GM21723 (cell line): ENCODE measurements around the gene SEMA3C.

ENCODE experiments used
- ATAC-seq: cut with Tn5 transposase; IDR thresholded peaks from one replicate; pipeline ENCODE4 v1.9.1; 2021; ENCODE audit warnings: mild to moderate bottlenecking, moderate library complexity; ENCODE audit not compliant: unreplicated experiment

Gene SEMA3C

DNA sequence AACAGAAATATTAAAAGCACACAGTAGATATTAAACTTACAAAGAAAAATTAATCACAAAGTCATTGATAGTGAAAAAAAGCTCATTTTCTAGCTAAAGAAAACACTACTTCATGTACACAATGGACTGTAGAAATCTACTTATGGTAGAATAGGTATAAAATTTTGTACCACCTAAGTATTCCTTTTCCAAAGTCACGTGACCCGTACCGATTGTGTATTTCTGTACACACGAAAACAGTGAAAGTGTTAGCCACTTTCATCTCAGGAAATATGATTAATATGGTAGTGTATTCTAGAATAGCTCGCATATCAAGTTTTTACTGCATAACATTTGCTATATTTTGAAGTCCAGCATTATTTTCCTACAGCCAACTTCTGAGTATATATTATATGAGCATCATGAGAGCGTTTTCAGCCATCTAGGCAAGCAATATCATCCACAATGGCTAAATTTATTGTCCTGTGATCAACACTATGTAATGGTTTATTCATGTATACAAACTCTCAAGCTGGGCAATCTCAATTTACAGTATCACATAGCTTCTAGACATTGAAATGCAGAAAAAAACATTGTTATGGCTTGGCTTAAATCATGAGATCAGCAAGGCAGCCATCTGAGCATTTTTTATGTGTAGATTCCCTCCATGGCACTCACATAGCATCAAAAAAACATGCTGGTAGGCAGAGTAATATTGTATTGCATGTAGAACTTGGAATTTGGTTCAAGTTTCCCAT lies 165.7 kb downstream of the SEMA3C start:
- no peak for ATAC-seq

DNA sequence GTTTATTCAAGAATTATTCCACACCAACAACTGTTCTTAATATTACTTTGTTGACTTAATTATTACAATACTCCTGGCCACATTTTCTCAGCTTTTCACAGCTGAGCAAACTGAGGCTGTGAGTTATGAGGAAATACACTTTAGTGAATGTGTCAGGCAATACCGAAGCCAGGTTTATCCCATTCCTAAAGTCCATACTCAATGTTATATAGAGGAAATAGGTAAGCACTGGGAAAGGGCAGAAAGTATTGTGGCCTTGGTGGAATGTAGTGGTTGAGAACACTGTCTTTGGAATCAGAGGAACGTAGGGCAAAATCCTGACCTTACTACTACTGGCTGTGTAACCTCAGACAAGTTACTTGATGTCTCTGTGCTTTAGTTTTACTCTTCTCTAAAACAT lies 169.6 kb downstream of the SEMA3C start:
- no peak for ATAC-seq

DNA sequence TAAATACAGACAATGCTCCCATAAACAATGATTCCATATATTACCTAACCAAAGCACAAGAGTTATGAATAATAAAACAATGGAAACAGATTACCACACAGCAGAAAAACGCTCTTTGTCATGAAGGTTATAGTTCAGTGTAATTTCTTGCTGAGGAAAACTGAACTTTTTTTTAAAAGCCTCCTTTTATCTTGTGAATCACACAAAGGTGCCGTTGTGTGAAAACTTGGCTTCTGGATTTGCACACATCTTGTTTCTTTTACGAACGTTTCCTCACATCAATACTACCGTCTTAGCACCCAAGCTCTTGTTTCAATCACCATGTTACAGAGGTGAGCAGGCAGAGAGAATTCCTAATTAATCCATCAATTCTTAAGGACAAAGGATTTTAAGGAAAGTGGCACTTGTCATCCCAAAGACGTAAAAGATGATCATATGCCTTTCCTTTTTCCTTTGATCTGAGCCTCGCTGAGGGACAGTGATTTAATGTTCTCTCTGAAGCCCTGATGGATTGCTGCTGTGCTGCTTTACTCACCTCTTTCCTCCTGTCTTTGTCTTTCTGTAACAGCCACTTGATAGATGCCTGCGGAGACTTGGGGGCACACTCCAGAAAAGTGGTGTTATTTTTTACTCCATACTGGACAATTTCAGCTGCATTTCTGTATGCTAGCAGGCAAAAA lies 170.3 kb downstream of the SEMA3C start:
- no peak for ATAC-seq

- no peak for ATAC-seq
These were observed 177.9 kb downstream of the SEMA3C start for GRCh38 chr7:80740778-80741545.

- no peak for ATAC-seq
These were observed 182.3 kb downstream of the SEMA3C start for GRCh38 chr7:80736371-80737125.

DNA sequence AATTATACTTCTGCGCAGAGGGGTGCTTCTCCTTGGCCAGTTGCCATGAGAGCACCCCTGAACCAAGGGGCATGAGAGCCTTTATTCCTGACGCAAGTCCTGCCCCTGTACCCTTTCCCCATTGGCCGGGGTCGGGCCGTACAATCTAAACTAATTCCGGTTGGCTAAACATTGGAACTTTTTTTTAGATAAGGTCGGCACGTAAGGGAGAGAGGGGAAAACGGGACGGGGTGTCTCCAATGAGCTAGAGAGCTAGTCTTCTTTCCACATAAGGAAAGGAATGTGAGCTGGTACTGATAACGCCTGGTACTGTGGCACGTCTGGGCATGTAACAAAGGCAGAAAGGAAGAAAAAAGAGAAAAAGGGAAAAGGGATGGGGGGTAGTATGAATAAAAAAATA lies 183.5 kb downstream of the SEMA3C start:
- no peak for ATAC-seq

GRCh38 chr7:80734011-80734410 lies 184.8 kb downstream of the SEMA3C start:
- ATAC-seq, result no peak

DNA sequence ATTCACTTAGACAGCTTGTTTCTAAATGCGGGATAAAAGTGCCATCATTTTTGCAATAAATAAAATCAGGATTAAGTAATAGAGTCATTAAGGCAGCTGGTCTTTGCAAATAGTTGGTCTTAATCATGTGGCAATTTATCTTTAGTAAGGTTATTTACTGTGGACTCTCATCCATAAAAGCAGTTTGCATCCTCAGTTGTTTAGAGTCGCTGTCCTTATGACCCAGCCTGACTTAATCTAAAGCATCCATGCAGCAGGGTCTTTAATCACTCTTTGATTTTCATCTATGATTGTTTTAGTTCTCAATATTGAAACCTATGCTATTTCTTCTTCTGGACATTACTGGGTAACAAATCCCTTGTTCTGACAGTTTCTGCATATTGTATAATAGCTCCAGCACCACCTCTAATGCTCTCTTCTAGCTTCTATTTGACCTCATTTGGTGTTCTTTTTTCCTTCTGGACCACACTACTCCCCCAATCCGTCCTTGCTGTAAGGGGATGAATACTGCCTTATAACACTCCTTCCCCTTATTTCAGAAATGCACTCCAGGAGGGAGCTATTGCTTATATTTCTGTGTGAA lies 185.4 kb downstream of the SEMA3C start:
- no peak for ATAC-seq

DNA sequence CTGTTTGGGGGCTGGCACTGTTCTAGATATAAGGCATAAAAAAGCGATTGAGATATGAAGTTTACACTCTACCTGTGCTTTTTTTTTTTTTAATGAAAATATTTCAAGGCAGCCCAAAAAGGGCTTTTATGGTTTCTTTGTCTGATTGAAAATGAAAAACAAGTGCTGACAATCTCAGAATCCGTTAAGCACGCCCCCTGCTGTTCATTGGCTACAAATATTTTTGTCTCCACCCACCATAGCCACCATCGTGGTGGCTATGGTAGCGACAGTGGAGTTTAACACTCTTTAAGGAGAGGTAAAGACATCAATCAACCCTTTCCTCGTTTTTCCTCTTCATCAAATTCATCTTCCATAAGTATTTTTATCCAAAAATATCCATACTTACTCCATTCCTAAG lies 186.2 kb downstream of the SEMA3C start:
- no peak for ATAC-seq

GRCh38 chr7:80731281-80731680 lies 187.6 kb downstream of the SEMA3C start:
- ATAC-seq, result no peak

GRCh38 chr7:80729591-80730320 lies 189.1 kb downstream of the SEMA3C start:
- ATAC-seq, result no peak

DNA sequence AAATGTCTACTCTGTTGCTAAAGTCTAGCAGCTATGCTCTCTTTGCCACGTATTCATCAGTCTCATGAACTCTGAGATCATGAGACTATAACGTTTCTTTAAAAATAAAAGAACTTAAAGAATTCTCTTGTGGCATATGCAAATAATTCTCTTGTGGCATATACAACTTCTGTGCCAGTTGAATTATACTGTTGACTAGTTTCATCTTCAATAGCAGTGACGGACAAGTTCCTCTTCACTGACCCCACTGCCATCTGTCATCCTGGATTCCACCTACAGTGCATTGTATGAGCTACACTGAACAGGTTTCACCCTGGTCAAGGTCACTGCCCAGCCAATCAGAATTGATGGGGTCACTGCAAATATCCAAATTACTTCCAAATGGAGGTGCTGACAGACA lies 192.2 kb downstream of the SEMA3C start:
- no peak for ATAC-seq

GRCh38 chr7:80725181-80725611 lies 193.7 kb downstream of the SEMA3C start:
- no peak for ATAC-seq

DNA sequence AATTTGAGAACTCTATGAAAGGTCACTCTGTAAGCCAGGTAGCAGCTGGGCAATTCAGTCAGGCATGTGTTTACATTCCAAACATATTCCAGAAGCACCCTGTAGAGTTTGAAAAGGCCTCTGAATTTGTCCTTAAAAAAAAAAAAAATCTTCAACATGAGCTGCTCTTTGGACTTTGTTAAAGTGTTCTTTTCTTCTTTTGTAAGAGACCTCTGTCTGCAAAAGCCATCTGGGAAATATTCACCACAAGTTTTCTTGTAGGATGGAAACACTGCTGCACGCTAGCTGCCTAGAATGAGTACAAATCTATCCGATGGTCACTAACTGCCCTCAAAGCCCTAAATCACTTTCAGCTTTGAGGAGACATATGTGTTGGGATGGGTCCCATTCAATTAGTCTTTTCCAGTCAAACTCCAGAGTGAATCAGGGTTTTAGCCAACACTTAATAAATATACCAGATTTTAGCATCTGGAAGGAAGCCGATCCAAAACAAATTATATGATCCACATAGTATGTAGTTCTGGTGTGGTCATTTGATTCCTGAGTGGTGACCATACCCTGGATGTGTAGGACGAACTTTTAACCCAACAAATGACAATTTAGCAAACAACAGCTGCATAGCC lies 194.5 kb downstream of the SEMA3C start:
- ATAC-seq, result no peak

DNA sequence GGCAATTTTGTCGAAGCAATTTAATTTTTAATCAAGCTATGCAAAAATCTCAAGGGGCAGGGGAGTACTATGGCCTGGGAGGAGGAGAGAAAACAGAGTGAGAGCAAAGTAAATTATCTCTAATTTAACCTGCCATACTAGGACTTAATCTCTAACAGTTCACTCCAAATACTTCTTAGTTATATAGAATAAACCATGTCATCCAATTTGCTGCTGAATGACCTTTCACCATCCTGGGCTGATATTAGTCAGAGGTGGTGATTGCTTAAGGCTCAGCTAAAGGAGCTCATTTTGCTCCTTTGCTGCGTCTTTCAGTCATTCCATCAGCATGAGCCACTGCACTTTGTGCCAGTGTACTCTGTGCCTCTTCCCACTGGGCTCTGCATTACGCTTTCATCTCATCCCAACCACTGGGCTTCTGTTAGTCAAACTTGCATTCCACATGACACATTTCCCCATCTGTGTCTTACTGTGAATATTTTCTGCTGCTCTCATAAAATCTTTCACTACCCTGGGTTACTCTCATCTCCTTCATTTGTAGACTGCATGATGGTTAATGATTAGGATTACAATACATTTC lies 196.1 kb downstream of the SEMA3C start:
- no peak for ATAC-seq

GRCh38 chr7:80721883-80722615 lies 196.8 kb downstream of the SEMA3C start:
- no peak for ATAC-seq

GRCh38 chr7:80720146-80720545 lies 198.7 kb downstream of the SEMA3C start:
- ATAC-seq, result no peak

- ATAC-seq, result no peak
These were observed 199.6 kb downstream of the SEMA3C start for GRCh38 chr7:80719261-80719660.

- no peak for ATAC-seq
These were observed 207.3 kb downstream of the SEMA3C start for GRCh38 chr7:80711531-80711930.
